OCI-LY7 (cell line): ENCODE measurements around the gene PELI2. TPM values are rescaled to one million over a fixed set of nuclear protein-coding genes. Genes with fewer than 3 reads are reported as not detected.

Source experiments
- Bru-seq: library from RNA; stranded (reverse); fragments of 400-500 nt; gene quantifications from one replicate; lab custom pipeline; 2021; lab: Mats Ljungman, UMichigan
- BruChase-seq, 2 experiments: library from RNA; stranded (reverse); fragments of 400-500 nt; gene quantifications; one replicate each; lab custom pipeline; 2021; lab: Mats Ljungman, UMichigan
- BruUV-seq: library from RNA; stranded (reverse); fragments of 400-500 nt; replicated peaks from 2 replicates; lab custom pipeline; 2021; lab: Mats Ljungman, UMichigan
- CTCF ChIA-PET: fragments of 300-600 bp; sonication (Branson Sonifier 250); formaldehyde crosslinking; loops from one replicate; lab custom pipeline; 2022; ENCODE audit warnings: antibody characterized with exemption; ENCODE audit not compliant: unreplicated experiment; lab: Charles Lee
- POLR2A ChIA-PET: fragments of 300-600 bp; sonication (Branson Sonifier 250); formaldehyde crosslinking; loops from one replicate; lab custom pipeline; 2022; ENCODE audit warnings: antibody characterized with exemption; lab: Charles Lee
- DNase-seq: peaks from one replicate; pipeline ENCODE4 v3.0.0-alpha.2; 2015; ENCODE audit warnings: low spot score
- H2AFZ ChIP-seq: fragments of 200-600 bp; sonication (generic), shearing (Covaris generic); 2 replicates; pipeline ENCODE4 v1.6.1; 2014; ENCODE audit warnings: mild to moderate bottlenecking, antibody characterized with exemption, low read length, moderate library complexity
- H3K27ac ChIP-seq: fragments of 200-600 bp; sonication (generic); 2 replicates; pipeline ENCODE4 v1.5.1; 2014; ENCODE audit warnings: mixed run types, low read depth, mild to moderate bottlenecking, moderate library complexity, low read length, inconsistent platforms; ENCODE audit not compliant: poor library complexity, severe bottlenecking
- H3K36me3 ChIP-seq: fragments of 200-600 bp; sonication (generic); 2 replicates; pipeline ENCODE4 v1.6.1; 2014; ENCODE audit warnings: mild to moderate bottlenecking, antibody characterized with exemption, low read length, moderate library complexity, mixed read lengths; ENCODE audit not compliant: insufficient read depth
- H3K4me1 ChIP-seq: fragments of 200-600 bp; sonication (generic); 2 replicates; pipeline ENCODE4 v1.5.1; 2014; ENCODE audit warnings: mild to moderate bottlenecking, low read length; ENCODE audit not compliant: insufficient read depth, poor library complexity, severe bottlenecking
- H3K4me2 ChIP-seq: fragments of 200-600 bp; sonication (generic); 2 replicates; pipeline ENCODE4 v1.6.1; 2014; ENCODE audit warnings: mild to moderate bottlenecking, low read length
- H3K4me3 ChIP-seq: fragments of 200-600 bp; sonication (generic); 2 replicates; pipeline ENCODE4 v1.5.1; 2014; ENCODE audit warnings: mild to moderate bottlenecking, low read depth, low read length; ENCODE audit not compliant: poor library complexity, severe bottlenecking
- H3K79me2 ChIP-seq: fragments of 200-600 bp; sonication (generic); 2 replicates; pipeline ENCODE4 v1.6.1; 2016; ENCODE audit warnings: low read depth, mild to moderate bottlenecking, low read length, moderate library complexity, mixed read lengths; ENCODE audit not compliant: insufficient read depth
- H3K9me2 ChIP-seq: fragments of 200-600 bp; sonication (generic); 2 replicates; pipeline ENCODE4 v1.6.1; 2016; ENCODE audit warnings: mild to moderate bottlenecking, low read length, mixed read lengths; ENCODE audit not compliant: insufficient read depth
- H3K9me3 ChIP-seq: fragments of 200-600 bp; sonication (generic); 2 replicates; pipeline ENCODE4 v1.6.1; 2014; ENCODE audit warnings: mild to moderate bottlenecking, mixed run types, low read length, mixed read lengths
- H4K20me1 ChIP-seq: fragments of 200-600 bp; sonication (generic); 2 replicates; pipeline ENCODE4 v1.6.1; 2014; ENCODE audit warnings: mild to moderate bottlenecking, antibody characterized with exemption, low read length, moderate library complexity, mixed read lengths; ENCODE audit not compliant: insufficient read depth
- EZH2phosphoT487 ChIP-seq: fragments of 200-600 bp; sonication (generic); IDR thresholded peaks from 2 replicates; pipeline ENCODE4 v1.6.1; 2018; ENCODE audit warnings: low read depth, borderline replicate concordance, mild to moderate bottlenecking, mixed run types, antibody characterized with exemption, low read length, moderate library complexity, mixed read lengths
- intact Hi-C: fragments of 100-400 bp; cut with micrococcal nuclease; formaldehyde crosslinking; loops from one replicate; pipeline ENCODE4 v1.10.0; 2022; ENCODE audit not compliant: unreplicated experiment
- long read RNA-seq: library from polyadenylated mRNA; stranded (forward); transcript quantifications from one replicate; pipeline ENCODE4 v2.0.0, GENCODE V29; 2022
- total RNA-seq, 2 experiments: library from RNA; depleted of rRNA in 1 of 2; stranded (reverse); fragments of >200 nt in 1 of 2; shearing (Covaris generic) in 1 of 2; gene quantifications; 2 replicates each; pipeline ENCODE4 v1.2.3, GENCODE V29; 2014 to 2022
- TF ChIP-seq, protein P1 (sequence below): fragments of 200-600 bp; sonication (generic); conservative IDR thresholded peaks from 2 replicates; pipeline ENCODE4 v1.5.1; 2014; ENCODE audit warnings: mild to moderate bottlenecking, antibody characterized with exemption, low read length, moderate library complexity, mixed read lengths

The PELI2 gene, protein sequence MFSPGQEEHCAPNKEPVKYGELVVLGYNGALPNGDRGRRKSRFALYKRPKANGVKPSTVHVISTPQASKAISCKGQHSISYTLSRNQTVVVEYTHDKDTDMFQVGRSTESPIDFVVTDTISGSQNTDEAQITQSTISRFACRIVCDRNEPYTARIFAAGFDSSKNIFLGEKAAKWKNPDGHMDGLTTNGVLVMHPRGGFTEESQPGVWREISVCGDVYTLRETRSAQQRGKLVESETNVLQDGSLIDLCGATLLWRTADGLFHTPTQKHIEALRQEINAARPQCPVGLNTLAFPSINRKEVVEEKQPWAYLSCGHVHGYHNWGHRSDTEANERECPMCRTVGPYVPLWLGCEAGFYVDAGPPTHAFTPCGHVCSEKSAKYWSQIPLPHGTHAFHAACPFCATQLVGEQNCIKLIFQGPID
- total RNA-seq (2014; rRNA removed; shearing (Covaris generic)) (3.2 and 3.8 TPM in 2 replicates), total RNA-seq (2022) (2.8 and 8.0 TPM in 2 replicates), Bru-seq, nascent RNA (percentile 39 among the genes with signal in this experiment), BruChase-seq, experiment 1, labeled RNA remaining after a 6-hour chase (percentile 29 among the genes with signal in this experiment), BruChase-seq, experiment 2, labeled RNA remaining after a 2-hour chase (percentile 35 among the genes with signal in this experiment)
- long read RNA-seq, full-length matches to known transcripts: 1 of 2 reads
- long read RNA-seq, partial matches to known transcripts: 0 of 2 reads
- long read RNA-seq, other reads (novel, unspliced or antisense): 1 of 2 reads

GRCh38 chr14:56117765-56118610 is at the start of gene PELI2:
PELI2 (plus strand) TSS chr14:56118411; CDS start chr14:56118661, 250 bp downstream.
- H3K36me3 ChIP-seq: no peaks in the 10 kb centered on the region
- H3K4me3 ChIP-seq: peak within 1 kb of the TSS; percentile 85
- peak within 1 kb of the TSS; percentile 94 for H3K4me2 ChIP-seq
- no peaks in the 10 kb centered on the region; the same call in 1 of the 2 replicates for H4K20me1 ChIP-seq
- H3K9me2 ChIP-seq: no peaks in the 10 kb centered on the region
- H3K4me1 ChIP-seq: peaks cover 4% of the 10 kb centered on the region
- ChIA-PET CTCF (no interaction called here), POLR2A (interaction anchor here (0.6 to 0.9 kb wide), 3 partner anchors 11 to 1775 kb away, joined by 3 to 4 read pairs (median 3); no protein-coding TSS in a partner anchor)
- no peak for TF ChIP-seq EZH2phosphoT487
- TF ChIP-seq, protein P1, sequence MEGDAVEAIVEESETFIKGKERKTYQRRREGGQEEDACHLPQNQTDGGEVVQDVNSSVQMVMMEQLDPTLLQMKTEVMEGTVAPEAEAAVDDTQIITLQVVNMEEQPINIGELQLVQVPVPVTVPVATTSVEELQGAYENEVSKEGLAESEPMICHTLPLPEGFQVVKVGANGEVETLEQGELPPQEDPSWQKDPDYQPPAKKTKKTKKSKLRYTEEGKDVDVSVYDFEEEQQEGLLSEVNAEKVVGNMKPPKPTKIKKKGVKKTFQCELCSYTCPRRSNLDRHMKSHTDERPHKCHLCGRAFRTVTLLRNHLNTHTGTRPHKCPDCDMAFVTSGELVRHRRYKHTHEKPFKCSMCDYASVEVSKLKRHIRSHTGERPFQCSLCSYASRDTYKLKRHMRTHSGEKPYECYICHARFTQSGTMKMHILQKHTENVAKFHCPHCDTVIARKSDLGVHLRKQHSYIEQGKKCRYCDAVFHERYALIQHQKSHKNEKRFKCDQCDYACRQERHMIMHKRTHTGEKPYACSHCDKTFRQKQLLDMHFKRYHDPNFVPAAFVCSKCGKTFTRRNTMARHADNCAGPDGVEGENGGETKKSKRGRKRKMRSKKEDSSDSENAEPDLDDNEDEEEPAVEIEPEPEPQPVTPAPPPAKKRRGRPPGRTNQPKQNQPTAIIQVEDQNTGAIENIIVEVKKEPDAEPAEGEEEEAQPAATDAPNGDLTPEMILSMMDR: no peak
- H3K9me3 ChIP-seq: no peaks in the 10 kb centered on the region
- BruUV-seq: no TSS peak
- H3K79me2 ChIP-seq: no peaks in the 10 kb centered on the region
- peak within 1 kb of the TSS; percentile 89 for H2AFZ ChIP-seq
- intact Hi-C loops: loop anchor here (2.0 kb wide), 1 partner anchor 79 kb away; no protein-coding TSS in a partner anchor
- peak; percentile 77 for DNase-seq
- no peak within 1 kb of the TSS for H3K27ac ChIP-seq

DNA sequence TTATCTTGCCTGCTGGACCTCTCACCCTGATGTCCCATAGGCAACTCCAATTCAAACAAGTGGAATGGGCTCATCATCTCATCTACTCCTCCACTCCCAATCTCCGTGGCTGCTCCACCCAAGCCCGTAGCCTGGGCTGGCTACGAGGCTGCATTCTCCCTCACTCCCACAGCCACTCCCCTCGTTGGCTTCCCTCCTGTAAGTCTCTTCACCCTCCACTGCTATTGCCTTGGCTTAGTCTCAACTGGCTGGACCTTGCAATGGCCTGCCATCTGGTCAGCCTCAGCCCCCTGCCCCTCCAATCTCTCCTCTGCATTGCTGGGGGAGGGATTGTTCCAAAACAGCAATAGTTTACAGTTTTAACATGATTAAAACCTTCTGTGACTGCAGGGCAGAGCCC is 44.4 kb upstream of the PELI2 start:
- BruUV-seq: no TSS peak
- CTCF ChIA-PET: no interaction called here

More for the DNA sequence above, 44.4 kb upstream of the PELI2 start:
- Histone ChIP-seq H3K4me3 (no peak overlapping the region), H3K27ac (no peak overlapping the region), H2AFZ (no peak overlapping the region), H3K9me2 (no peaks in the 10 kb centered on the region), H3K4me2 (no peak overlapping the region), H4K20me1 (no peaks in the 10 kb centered on the region), H3K36me3 (no peaks in the 10 kb centered on the region), H3K4me1 (no peaks in the 10 kb centered on the region), H3K9me3 (no peaks in the 10 kb centered on the region), H3K79me2 (no peaks in the 10 kb centered on the region)
- intact Hi-C loops: no loop called here
- no peak for TF ChIP-seq EZH2phosphoT487
- TF ChIP-seq, protein P1: no peak
- POLR2A ChIA-PET: no interaction called here
- DNase-seq: no peak
